GM12873 (cell line): ENCODE data around the gene MAN2C1.

Experiments used
- TF ChIP-seq, protein P1 (sequence below): IDR thresholded peaks from 2 replicates; pipeline ENCODE4 v1.5.1; 2012; ENCODE audit warnings: low read depth, mild to moderate bottlenecking, moderate library complexity, low read length, control low read depth; ENCODE audit not compliant: insufficient read depth; ENCODE audit errors: missing control alignments

The MAN2C1 gene

DNA sequence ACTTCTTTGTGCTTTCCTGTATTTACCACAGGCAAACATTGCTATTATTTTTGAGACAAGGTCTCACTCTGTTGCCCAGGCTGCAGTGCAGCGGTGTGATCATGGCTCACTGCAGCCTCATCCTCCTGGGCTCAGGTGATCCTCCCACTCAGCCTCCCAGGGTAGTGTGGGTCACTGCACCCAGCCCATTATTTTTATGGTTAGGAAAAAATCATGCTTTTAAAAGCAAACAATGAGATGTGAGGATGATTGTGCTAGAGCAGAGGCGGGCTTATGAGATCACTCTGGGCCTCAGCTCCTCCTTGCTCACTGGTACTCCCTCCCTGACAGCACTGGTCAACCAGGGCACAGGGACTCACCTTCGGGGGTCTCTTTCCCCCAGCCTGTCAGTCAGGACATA is 2.2 kb downstream of the MAN2C1 start:
- TF ChIP-seq, protein P1, sequence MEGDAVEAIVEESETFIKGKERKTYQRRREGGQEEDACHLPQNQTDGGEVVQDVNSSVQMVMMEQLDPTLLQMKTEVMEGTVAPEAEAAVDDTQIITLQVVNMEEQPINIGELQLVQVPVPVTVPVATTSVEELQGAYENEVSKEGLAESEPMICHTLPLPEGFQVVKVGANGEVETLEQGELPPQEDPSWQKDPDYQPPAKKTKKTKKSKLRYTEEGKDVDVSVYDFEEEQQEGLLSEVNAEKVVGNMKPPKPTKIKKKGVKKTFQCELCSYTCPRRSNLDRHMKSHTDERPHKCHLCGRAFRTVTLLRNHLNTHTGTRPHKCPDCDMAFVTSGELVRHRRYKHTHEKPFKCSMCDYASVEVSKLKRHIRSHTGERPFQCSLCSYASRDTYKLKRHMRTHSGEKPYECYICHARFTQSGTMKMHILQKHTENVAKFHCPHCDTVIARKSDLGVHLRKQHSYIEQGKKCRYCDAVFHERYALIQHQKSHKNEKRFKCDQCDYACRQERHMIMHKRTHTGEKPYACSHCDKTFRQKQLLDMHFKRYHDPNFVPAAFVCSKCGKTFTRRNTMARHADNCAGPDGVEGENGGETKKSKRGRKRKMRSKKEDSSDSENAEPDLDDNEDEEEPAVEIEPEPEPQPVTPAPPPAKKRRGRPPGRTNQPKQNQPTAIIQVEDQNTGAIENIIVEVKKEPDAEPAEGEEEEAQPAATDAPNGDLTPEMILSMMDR, result no peak

DNA sequence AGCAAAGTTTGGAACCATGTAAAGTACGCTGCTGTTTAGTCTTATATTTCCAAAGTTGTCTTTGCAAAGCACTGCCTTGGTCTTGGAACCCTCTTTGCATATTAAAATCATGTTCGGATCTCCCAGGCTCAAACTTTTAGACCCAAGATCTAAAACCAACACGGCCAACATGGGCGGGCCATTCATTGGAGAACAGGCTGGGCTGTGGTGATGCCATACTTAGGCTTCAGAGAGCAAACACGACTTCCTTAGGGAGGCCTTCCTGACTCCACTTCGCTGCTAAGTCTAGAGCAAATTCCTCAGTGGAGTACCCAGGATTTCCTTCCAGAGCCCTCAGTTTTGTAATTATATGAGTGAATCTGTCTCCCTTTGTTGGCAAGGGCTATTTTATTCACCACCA is 3.5 kb downstream of the MAN2C1 start:
- TF ChIP-seq, protein P1, result no peak

- TF ChIP-seq, protein P1, result no peak
Measured at GRCh38 chr15:75363786-75364185, 4.6 kb downstream of the MAN2C1 start.

DNA sequence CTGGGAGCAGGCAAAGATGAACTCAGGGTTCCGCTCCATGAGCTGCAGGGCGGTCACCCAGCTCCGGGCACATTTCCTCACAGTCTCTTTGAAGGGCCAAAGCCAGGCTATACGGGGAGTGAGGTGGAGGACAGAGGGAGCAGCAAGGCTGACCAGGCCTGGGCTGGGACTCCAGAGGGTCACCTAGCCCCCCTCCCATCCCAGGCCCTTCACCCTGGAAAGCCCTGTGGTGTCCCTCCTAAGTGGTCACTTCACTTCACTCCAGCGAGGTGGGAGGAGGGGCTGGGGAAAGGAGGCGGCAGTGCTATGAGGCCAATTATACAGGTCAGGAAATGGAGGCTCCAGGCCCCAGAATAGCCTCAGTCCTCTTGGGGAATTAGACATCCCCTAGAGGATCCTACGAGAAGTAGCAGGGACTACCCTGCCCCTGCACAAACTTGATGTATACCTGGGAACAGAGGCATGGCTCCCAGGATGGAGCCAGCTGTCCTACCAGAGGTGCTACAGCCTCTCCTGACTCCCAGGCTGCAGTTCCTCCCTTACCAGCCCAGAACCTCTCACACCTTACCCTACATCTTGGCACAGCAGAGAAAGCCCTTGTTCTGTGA is 5.7 kb downstream of the MAN2C1 start:
- TF ChIP-seq, protein P1, result peak; percentile 14

DNA sequence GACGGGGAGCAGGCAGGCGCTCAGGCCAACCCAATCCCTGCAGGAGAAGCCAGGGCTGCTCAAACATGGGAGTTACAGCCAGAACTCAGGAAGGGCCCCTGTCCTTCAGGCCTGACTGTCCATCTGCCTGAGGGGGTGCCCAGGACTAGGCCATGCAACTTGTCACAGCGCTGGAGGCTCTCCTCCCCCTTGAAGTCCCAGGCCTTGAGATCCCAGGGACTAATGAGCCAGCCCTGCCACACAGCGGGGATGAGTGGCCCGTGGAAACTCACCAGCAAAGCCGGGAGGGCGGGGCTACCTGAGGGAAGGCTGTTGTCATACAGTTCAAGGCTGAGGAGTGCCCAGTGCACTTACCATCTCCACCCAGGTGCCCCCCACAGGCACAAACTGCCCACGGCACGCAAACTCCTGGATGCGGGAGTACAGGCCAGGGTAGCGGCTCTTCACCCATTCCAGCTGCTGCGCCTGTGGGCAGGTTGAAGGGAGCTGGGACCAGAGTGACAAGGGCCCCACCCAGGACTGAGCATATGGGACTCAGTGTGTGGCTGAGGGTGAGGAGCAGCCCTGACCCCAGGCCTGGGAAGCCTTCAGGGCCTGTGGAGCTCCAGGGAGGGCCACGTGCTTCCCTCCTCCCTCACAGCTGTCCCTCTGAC is 6.3 kb downstream of the MAN2C1 start:
- TF ChIP-seq, protein P1, result no peak

- TF ChIP-seq, protein P1, result no peak
Measured at GRCh38 chr15:75361361-75361988, 6.9 kb downstream of the MAN2C1 start.

GRCh38 chr15:75360856-75361255 is 7.6 kb downstream of the MAN2C1 start:
- TF ChIP-seq, protein P1, result no peak
